Thyroid gland (tissue), 4 donors: ENCODE data around the gene LRRC28. TPM values are rescaled to one million over a fixed set of nuclear protein-coding genes. Genes with fewer than 3 reads are reported as not detected.

Source experiments
- DNase-seq, 2 donors: peaks; one replicate each; pipeline ENCODE4 v3.0.0-alpha.2; 2019
- H3K27ac ChIP-seq, 3 donors: fragments of 200-600 bp; sonication (generic); 1 replicate in 2 of 3; 2 replicates in 1 of 3; pipeline ENCODE4 v1.5.1; 2016 to 2019; ENCODE audit warnings: mild to moderate bottlenecking in 1 of 3, moderate library complexity in 1 of 3
- H3K27me3 ChIP-seq: fragments of 200-600 bp; sonication (generic); one replicate; pipeline ENCODE4 v1.5.1; 2019
- H3K36me3 ChIP-seq, 2 donors: fragments of 200-600 bp; sonication (generic); one replicate each; pipeline ENCODE4 v1.5.1; 2016 to 2019
- H3K4me1 ChIP-seq, 2 donors: fragments of 200-600 bp; sonication (generic); one replicate each; pipeline ENCODE4 v1.5.1; 2017 to 2019
- H3K4me3 ChIP-seq, 3 donors: fragments of 200-600 bp; sonication (generic); replicated peaks in 1 of 3; 1 replicate in 2 of 3; 2 replicates in 1 of 3; pipeline ENCODE4 v1.5.1; 2016; ENCODE audit warnings: mild to moderate bottlenecking in 1 of 3
- H3K9me3 ChIP-seq: fragments of 200-600 bp; sonication (generic); one replicate; pipeline ENCODE4 v1.5.1; 2017
- POLR2A ChIP-seq, 2 donors: fragments of 450-650 bp; IDR thresholded peaks; one replicate each; pipeline ENCODE4 v1.6.1; 2017; ENCODE audit warnings: antibody characterized with exemption in 2 of 2, mild to moderate bottlenecking in 2 of 2, moderate library complexity in 1 of 2
- WGBS, 2 donors: methylation state at CpG; one replicate each; pipeline ENCODE4 v1.1.5; 2017; 5-methylcytosine and 5-hydroxymethylcytosine counted together
- intact Hi-C: fragments of 100-400 bp; cut with DNase I; formaldehyde crosslinking; loops from one replicate; pipeline ENCODE4 v1.15.1; 2023
- total RNA-seq, 4 donors: library from RNA; depleted of rRNA; stranded (reverse); fragments of >200 nt; gene quantifications; one replicate each; pipeline ENCODE4 v1.2.3, GENCODE V29; 2016
- TF ChIP-seq, protein P1 (sequence below), 6 experiments: fragments of 200-600 bp in 3 of 6; fragments of 450-650 bp in 3 of 6; sonication (generic) in 3 of 6; IDR thresholded peaks; one replicate each; pipeline ENCODE4 v1.5.1; 2016 to 2019; ENCODE audit warnings: antibody characterized with exemption in 6 of 6, mild to moderate bottlenecking in 2 of 6, inconsistent platforms in 1 of 6, moderate library complexity in 1 of 6

Gene LRRC28
- total RNA-seq, 4 donors from 2014 or later = 36.1 to 51.6 (median 44.8) TPM

DNA sequence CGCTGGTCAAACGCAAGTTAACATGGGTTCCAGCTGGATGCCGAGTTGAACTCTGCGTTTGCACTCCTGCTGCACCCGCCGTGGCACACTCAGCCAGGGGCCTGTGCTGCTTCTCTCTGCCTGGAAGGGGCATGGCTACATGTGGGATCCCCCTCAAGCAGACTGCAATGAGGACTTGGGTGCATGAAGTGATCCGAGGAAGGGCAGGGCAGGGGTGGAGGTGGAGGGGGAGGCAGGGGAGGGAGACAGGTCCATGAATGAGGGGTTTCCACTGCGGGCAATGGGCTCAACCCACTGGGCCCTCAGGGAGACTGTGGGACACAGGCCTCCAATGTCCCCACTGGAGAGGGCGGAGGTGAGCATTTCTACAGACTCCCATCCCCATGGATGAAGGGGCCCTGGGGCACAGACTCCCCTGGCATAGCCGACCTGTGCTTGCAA lies 172.9 kb downstream of the LRRC28 start:
- Histone ChIP-seq H3K27me3 (no peaks in the 10 kb centered on the region), H3K4me1 (peaks cover 0 to 10% of the 10 kb centered on the region in 2 donors), H3K4me3 (no peak overlapping the region), H3K36me3 (no peaks in the 10 kb centered on the region), H3K27ac (no peak overlapping the region), H3K9me3 (no peaks in the 10 kb centered on the region)
- DNase-seq = no peak
- intact Hi-C loops = no loop called here
- 92 to 96% methylated on average over 10 of the region's 10 CpGs for WGBS, 2 donors
- TF ChIP-seq, protein P1, sequence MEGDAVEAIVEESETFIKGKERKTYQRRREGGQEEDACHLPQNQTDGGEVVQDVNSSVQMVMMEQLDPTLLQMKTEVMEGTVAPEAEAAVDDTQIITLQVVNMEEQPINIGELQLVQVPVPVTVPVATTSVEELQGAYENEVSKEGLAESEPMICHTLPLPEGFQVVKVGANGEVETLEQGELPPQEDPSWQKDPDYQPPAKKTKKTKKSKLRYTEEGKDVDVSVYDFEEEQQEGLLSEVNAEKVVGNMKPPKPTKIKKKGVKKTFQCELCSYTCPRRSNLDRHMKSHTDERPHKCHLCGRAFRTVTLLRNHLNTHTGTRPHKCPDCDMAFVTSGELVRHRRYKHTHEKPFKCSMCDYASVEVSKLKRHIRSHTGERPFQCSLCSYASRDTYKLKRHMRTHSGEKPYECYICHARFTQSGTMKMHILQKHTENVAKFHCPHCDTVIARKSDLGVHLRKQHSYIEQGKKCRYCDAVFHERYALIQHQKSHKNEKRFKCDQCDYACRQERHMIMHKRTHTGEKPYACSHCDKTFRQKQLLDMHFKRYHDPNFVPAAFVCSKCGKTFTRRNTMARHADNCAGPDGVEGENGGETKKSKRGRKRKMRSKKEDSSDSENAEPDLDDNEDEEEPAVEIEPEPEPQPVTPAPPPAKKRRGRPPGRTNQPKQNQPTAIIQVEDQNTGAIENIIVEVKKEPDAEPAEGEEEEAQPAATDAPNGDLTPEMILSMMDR (IDR thresholded peaks at IDR 0.05) = no peak
- no peak for TF ChIP-seq POLR2A (IDR thresholded peaks at IDR 0.05)

DNA sequence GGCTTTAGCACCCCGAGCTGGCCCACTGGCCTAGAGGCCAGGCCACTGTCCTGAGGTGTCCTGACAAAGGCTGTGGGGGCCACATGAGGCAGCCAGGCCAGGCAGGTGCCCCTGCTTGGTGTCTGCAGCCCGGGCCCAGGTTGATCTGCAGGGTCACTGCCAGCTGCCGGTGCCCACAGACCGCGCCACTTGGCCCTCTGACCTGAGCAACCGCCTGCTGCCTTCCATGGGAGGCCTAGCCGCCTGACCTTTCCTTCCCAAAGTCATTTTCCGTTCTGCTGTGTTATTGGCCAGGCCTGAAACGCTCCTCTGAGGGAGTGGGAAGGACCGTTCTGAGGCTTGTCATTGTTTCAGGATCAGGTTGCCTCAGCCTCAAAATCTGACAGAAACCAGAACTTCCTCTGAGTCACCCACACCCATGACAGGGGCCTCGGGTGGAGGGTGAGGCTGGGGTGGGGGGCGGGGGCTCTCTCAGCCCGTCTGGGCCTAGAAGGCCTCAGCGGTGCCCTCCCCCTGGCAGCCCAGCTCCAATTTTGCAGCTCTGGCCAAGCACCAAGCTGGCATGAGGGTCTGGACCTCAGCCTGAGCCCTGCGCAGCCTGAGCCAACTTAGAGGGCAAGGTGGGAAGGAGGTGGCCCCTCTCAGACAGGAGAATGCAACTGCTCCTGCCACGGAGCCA lies 173.8 kb downstream of the LRRC28 start:
- TF ChIP-seq POLR2A (IDR thresholded peaks at IDR 0.05) = no peak
- TF ChIP-seq, protein P1 (IDR thresholded peaks at IDR 0.05) = no peak
- H3K36me3 ChIP-seq = no peaks in the 10 kb centered on the region
- DNase-seq = no peak
- intact Hi-C loops = no loop called here
- H3K4me1 ChIP-seq = peaks cover 0 to 10% of the 10 kb centered on the region in 2 donors
- 79 to 82% methylated on average over 13 to 15 of the region's 16 CpGs for WGBS, 2 donors
- no peaks in the 10 kb centered on the region for H3K27me3 ChIP-seq
- no peaks in the 10 kb centered on the region for H3K9me3 ChIP-seq
- H3K27ac ChIP-seq = peak overlapping the region in 2 of 3 donors; percentile 46 to 58
- no peak overlapping the region for H3K4me3 ChIP-seq

DNA sequence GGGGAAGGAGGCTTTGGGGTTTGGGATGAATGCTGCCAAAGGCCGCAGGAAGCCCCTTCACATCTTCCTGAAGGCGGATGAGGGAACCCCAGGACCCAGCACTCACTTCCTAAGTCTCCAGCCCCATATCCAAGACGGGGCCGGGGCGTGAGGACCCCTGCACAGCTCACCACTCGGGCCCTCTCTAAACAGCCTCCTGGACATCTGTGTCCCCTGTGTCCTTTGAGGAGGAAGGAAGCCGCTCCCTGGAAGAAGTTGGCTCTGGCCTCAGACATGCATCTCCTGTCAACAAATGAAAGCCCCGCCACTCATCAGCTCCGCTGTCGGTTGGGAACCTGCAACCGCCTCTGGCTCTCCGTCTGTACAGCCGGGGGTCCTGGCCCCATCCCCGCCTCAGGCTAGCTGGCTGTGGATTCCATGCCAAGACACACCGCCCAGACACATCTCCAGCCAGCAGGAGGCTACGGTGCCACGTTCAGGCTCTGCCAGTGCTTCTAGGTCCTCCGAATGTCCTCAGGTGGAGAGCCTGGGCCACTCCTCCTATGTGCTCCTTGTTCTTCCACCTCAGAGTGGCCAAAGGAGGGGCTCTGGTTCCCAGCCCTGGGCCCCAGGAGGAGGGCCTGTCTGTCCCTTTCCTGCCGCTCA lies 174.5 kb downstream of the LRRC28 start:
- no peak for TF ChIP-seq POLR2A (IDR thresholded peaks at IDR 0.05)
- TF ChIP-seq, protein P1 (IDR thresholded peaks at IDR 0.05) = no peak
- WGBS, 2 donors = 54 to 69% methylated on average over 5 to 11 of the region's 19 CpGs
- H3K27ac ChIP-seq = peak overlapping the region in 2 of 3 donors; percentile 46 to 56
- H3K27me3 ChIP-seq = no peaks in the 10 kb centered on the region
- no peak overlapping the region for H3K4me3 ChIP-seq
- no peak for DNase-seq
- H3K9me3 ChIP-seq = no peaks in the 10 kb centered on the region
- H3K4me1 ChIP-seq = peaks cover 0 to 10% of the 10 kb centered on the region in 2 donors
- H3K36me3 ChIP-seq = no peaks in the 10 kb centered on the region
- intact Hi-C loops = no loop called here

DNA sequence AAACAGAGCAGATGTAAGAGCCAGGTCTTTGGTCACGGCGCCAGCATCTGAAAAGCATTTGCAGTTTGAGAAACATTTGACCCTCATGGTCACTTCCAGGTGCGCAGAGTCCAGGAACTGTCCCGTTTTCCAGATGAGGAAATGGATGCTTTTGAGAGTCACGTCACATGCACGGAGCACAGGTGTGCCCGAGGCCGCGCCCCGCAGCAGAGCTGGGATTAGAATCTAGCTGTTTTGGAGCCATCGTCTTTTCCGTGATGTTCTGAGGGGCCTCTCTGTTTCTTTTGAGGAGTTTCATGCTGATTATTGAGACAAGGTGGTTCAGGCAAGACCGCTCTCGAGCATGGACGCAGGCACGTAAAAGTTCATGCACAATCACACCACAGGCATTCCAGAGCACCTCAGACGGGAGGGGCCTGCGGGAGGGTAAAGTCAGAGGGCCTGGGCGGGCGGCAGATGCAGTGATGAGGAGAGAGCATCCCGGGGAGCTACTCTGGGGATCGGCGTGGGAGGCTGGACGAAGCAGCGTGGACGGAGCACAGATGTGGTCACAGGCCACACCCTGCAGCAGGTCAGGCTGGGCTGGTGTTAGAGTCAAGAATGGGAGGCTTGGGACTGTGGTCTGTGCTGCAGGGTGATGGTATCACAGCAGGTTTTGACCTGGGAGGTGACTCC lies 175.3 kb downstream of the LRRC28 start:
- Histone ChIP-seq H3K27ac (no peak overlapping the region), H3K4me1 (peaks cover 0 to 10% of the 10 kb centered on the region in 2 donors), H3K27me3 (no peaks in the 10 kb centered on the region), H3K9me3 (no peaks in the 10 kb centered on the region), H3K4me3 (no peak overlapping the region), H3K36me3 (no peaks in the 10 kb centered on the region)
- TF ChIP-seq POLR2A (IDR thresholded peaks at IDR 0.05) = no peak
- TF ChIP-seq, protein P1 (IDR thresholded peaks at IDR 0.05) = no peak
- intact Hi-C loops = no loop called here
- DNase-seq = no peak
- 88 to 90% methylated on average over 22 to 26 of the region's 26 CpGs for WGBS, 2 donors
